ENCODE results near the gene CYB5D1. TPM values are rescaled to one million over a fixed set of nuclear protein-coding genes. Genes with fewer than 3 reads are reported as not detected.

Gene CYB5D1
- total RNA-seq, 1 donor from 2014 or later = 9.2 TPM

DNA sequence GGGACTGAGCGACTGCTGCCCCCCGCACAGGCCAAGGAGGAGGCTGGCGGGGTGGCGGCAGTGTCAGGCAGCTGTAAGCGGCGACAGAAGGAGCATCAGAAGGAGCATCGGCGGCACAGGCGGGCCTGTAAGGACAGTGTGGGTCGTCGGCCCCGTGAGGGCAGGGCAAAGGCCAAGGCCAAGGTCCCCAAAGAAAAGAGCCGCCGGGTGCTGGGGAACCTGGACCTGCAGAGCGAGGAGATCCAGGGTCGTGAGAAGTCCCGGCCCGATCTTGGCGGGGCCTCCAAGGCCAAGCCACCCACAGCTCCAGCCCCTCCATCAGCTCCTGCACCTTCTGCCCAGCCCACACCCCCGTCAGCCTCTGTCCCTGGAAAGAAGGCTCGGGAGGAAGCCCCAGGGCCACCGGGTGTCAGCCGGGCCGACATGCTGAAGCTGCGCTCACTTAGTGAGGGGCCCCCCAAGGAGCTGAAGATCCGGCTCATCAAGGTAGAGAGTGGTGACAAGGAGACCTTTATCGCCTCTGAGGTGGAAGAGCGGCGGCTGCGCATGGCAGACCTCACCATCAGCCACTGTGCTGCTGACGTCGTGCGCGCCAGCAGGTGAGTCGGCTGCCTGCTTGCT, 8.6 kb upstream of the CYB5D1 start:
- Mint-ChIP-seq H3K4me1 (ENCODE audit: low read depth, unreplicated experiment) (peaks cover 13% of the 10 kb centered on the region), H3K27me3 (ENCODE audit: unreplicated experiment) (peaks cover 26% of the 10 kb centered on the region), H3K36me3 (ENCODE audit: unreplicated experiment) (no peaks in the 10 kb centered on the region), H3K4me3 (ENCODE audit: unreplicated experiment) (no peak overlapping the region), H3K27ac (ENCODE audit: unreplicated experiment) (no peak overlapping the region), H3K9me3 (ENCODE audit: unreplicated experiment) (peaks cover 16% of the 10 kb centered on the region)
- TF ChIP-seq, protein P1, sequence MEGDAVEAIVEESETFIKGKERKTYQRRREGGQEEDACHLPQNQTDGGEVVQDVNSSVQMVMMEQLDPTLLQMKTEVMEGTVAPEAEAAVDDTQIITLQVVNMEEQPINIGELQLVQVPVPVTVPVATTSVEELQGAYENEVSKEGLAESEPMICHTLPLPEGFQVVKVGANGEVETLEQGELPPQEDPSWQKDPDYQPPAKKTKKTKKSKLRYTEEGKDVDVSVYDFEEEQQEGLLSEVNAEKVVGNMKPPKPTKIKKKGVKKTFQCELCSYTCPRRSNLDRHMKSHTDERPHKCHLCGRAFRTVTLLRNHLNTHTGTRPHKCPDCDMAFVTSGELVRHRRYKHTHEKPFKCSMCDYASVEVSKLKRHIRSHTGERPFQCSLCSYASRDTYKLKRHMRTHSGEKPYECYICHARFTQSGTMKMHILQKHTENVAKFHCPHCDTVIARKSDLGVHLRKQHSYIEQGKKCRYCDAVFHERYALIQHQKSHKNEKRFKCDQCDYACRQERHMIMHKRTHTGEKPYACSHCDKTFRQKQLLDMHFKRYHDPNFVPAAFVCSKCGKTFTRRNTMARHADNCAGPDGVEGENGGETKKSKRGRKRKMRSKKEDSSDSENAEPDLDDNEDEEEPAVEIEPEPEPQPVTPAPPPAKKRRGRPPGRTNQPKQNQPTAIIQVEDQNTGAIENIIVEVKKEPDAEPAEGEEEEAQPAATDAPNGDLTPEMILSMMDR (IDR thresholded peaks at IDR 0.05; ENCODE audit: partially characterized antibody, unreplicated experiment) = no peak
- DNase-seq = no peak

GRCh38 chr17:7849751-7850504, 7.9 kb upstream of the CYB5D1 start:
- Mint-ChIP-seq H3K9me3 (ENCODE audit: unreplicated experiment) (peaks cover 16% of the 10 kb centered on the region), H3K4me1 (ENCODE audit: low read depth, unreplicated experiment) (peaks cover 13% of the 10 kb centered on the region), H3K27ac (ENCODE audit: unreplicated experiment) (no peak overlapping the region), H3K4me3 (ENCODE audit: unreplicated experiment) (no peak overlapping the region), H3K36me3 (ENCODE audit: unreplicated experiment) (no peaks in the 10 kb centered on the region), H3K27me3 (ENCODE audit: unreplicated experiment) (peaks cover 24% of the 10 kb centered on the region)
- no peak for DNase-seq
- TF ChIP-seq, protein P1 (IDR thresholded peaks at IDR 0.05; ENCODE audit: partially characterized antibody, unreplicated experiment) = no peak

DNA sequence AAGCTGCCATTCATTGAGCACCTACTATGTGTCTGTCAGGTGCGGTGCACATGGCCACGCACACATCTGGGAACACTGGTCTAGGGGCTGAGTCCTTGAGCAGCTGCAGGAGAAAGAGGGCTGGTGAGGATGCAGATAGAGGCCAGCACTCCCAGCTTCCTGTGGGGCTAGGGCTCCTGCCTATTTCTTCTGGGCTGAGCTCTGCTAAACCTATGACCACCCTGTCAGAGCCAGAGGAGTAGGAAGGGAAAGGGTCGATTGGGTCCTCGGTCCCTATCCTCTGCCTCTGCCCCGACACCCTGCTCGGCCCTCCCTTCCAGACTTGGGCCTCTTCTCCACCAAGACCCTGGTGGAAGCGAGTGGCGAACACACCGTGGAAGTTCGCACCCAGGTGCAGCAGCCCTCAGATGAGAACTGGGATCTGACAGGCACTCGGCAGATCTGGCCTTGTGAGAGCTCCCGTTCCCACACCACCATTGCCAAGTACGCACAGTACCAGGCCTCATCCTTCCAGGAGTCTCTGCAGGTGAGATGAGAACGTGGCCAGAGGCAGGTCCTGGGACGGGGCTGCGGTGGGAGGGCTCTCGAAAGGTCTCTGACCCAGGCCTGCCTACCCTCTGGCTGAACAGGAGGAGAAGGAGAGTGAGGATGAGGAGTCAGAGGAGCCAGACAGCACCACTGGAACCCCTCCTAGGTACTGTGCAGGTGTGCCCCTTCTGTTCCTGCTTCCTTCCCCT, 6.9 kb upstream of the CYB5D1 start:
- DNase-seq = no peak
- Mint-ChIP-seq H3K36me3 (ENCODE audit: unreplicated experiment) (no peaks in the 10 kb centered on the region), H3K9me3 (ENCODE audit: unreplicated experiment) (peaks cover 18% of the 10 kb centered on the region), H3K27me3 (ENCODE audit: unreplicated experiment) (peaks cover 27% of the 10 kb centered on the region), H3K4me1 (ENCODE audit: low read depth, unreplicated experiment) (peaks cover 16% of the 10 kb centered on the region), H3K4me3 (ENCODE audit: unreplicated experiment) (no peak overlapping the region), H3K27ac (ENCODE audit: unreplicated experiment) (no peak overlapping the region)
- TF ChIP-seq, protein P1 (IDR thresholded peaks at IDR 0.05; ENCODE audit: partially characterized antibody, unreplicated experiment) = no peak

- H3K27me3 Mint-ChIP-seq (ENCODE audit: unreplicated experiment) = peaks cover 31% of the 10 kb centered on the region
- no peaks in the 10 kb centered on the region for H3K36me3 Mint-ChIP-seq (ENCODE audit: unreplicated experiment)
- H3K4me1 Mint-ChIP-seq (ENCODE audit: low read depth, unreplicated experiment) = peaks cover 18% of the 10 kb centered on the region
- H3K4me3 Mint-ChIP-seq (ENCODE audit: unreplicated experiment) = no peak overlapping the region
- no peak overlapping the region for H3K27ac Mint-ChIP-seq (ENCODE audit: unreplicated experiment)
- peaks cover 20% of the 10 kb centered on the region for H3K9me3 Mint-ChIP-seq (ENCODE audit: unreplicated experiment)
- peak; percentile 94 for DNase-seq
- TF ChIP-seq, protein P1 (IDR thresholded peaks at IDR 0.05; ENCODE audit: partially characterized antibody, unreplicated experiment) = peak; percentile 98
These were observed 6.2 kb upstream of the CYB5D1 start for GRCh38 chr17:7851438-7852261.

Measured in glutamatergic neuron (in vitro differentiated cells).